Hematopoietic multipotent progenitor cell treated with erythropoietin and hydrocortisone succinate and interleukin-3 and kit ligand, for 15 days (in vitro differentiated cells): ENCODE measurements around the gene POC1A.

Experiments used
- DNase-seq: peaks from one replicate; pipeline ENCODE4 v3.0.0-alpha.2; 2015; ENCODE audit warnings: low spot score

The POC1A gene

DNA sequence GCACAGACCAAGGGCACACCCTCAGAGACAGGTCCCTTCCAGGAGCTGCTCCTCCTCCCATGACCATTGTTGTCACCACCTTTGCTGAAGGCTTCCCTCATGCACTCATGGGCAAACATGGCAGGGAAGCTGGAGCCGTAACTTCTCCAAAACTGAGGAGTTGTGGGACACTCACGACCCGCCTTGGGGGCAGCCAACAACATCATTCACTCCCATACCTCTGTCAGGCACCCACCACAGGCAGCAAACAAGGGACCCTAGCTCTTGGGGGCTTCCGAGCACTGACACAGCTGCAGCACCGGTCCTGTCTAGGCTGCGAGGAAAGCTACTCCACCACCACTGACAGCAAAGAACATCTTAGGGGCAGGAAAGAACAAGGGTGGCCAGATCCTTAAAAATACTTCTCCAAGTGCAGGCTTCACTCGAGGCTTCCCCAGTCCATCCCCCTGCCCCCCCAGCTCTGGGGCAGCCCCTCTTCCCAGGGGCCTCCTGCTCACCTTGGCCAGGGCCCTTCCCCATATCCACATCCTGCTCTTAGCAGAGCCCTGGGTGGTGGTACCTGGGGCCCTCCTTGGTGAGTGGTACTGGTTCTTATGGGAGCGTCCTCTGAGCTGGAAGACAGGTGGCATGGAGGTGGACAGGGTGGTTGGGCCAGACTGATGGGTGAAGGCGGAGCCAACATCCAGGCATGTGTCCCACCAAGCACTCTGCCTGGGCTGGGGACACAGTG is 69.8 kb downstream of the POC1A start:
- no peak for DNase-seq

DNA sequence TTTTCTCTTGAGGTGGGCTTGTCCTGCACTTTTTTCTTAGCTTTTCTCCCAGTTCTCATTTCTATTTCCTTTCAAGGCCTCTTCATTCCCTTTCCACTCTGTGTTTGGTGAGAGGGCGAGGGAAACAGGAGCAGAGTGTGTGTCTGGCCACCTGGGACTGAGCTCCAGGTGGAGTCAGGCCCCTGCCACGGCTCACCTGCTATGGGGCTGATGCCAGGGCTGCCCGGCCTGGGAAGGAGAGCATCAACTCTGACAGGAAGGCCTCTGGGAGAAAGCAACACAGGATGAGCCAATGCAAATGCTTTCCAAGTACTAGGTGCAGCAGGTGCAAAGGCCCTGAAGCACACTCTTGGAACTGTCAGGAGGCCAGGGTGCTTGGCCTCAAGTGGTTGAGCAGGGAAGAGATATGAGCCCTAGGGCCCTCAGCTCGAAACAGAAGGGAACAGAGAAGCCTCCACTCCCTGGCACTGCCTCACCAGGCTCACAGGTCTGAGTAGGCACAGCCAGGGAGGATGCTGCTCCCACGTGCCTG is 70.6 kb downstream of the POC1A start:
- DNase-seq, result no peak

DNA sequence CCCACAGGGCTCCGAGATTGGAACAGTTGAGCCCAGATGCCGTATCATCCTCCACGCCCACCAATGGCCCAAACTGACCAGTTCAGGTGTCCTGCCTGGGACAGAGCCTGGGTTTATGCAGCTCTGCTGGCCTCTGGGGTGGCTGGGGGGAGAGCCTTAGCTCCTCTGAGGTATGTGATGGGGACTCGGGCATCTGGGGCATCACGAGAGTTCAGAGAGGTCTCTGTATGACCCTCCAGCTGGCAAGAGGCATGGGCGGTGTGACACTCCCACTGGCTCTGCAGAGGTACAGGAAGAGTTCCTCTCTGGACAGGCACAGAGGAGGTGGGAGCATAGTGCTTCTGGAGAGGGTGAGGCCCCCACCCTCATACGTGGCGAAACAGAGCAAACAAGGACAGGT is 71.3 kb downstream of the POC1A start:
- no peak for DNase-seq

DNA sequence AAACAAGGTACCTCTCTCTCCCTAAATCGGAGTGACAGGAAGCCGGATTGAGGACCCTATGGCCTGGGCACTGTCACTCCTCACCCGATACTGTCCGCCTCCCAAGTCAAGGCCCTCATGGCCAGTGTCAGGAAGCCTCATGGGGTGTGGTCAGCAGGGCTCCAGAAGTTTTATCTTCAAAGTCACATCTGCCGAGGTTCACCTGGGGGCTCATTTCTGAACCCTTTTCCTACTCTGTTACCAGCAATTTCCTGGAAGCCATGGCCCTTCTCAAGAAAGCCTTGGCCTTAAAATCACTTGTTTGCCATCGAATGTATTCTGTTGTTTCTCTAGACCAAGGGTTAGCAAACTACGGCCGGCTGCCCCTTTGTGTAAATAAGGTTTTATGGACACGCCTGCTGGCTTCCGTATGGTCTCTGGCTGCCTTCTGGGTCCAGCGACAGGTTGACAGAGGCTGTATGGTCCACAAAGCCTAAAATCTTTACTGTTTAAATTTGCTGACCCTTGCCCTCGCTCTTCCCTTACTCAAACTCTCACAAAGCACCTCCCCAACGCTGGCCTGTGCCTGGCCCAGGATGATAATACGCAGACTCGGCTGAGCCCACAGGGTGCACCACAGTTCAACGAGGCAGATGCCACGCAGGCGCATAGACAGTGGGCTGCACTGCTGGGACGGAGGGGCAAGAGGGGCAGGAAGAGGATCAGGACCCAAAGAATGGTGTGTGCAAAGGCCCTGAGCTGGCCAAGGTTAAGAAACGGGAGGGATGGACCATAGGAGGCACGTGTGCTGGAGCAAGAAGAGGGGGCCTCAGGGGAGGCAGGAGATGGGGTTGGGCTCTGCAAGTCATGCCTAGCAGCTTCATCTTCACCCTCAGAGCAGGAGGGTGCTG is 73.1 kb downstream of the POC1A start:
- peak; percentile 7 for DNase-seq

DNA sequence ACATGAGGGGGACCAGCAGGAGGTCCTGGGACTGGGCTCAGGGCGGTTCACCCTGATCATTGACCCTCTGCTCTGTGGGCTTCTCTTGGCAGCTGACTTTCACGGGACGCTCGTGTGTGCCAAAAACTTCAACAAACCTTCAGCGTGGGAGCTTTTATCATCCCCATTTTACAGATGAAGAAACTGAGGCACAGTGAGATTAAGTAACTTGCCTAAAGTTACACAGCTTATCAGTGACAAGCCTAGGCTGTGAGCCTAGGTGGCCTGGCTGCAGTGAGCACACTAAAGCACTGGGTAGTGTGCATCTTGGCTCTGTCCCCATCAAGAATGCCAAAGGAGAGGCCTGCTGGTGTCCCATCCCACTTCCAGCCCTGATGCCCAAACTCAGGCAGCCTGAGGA is 74.3 kb downstream of the POC1A start:
- no peak for DNase-seq

DNA sequence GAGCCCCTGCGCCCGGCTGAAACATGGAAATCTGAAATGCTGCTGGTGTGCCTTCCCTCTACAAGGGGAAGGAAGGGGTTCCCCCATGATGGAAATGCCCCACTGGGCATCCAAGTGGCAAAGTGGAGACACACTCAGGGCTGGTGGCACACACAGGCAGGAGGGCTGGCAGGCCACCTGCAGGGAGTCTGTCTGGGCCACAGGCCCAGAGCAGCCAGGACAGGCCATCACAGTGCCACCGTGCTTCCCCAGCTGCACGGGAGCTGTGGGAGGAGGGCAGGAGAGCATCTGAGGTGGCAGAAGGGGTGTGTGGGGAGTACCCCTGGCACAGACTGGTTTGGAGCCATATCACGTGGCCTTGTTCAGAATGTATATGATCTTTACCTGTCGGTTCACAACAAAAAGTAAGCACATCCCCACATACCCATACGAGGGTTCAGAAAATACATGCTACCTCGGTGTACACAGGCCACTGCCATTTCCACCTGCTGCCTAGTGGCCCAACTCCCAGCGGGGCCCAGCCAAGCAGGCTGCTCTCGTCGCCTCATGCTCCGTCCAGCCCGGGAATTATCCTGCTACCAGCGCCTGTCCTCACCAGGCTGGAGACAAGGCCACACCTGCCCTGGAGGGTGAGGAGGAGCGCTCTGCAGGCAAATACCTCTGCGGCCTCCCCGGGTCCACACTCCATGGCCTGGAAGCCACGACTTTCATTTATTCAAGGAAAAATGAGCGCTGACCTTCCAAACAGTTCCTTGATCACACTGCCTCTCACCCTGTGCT is 75.3 kb downstream of the POC1A start:
- no peak for DNase-seq

DNA sequence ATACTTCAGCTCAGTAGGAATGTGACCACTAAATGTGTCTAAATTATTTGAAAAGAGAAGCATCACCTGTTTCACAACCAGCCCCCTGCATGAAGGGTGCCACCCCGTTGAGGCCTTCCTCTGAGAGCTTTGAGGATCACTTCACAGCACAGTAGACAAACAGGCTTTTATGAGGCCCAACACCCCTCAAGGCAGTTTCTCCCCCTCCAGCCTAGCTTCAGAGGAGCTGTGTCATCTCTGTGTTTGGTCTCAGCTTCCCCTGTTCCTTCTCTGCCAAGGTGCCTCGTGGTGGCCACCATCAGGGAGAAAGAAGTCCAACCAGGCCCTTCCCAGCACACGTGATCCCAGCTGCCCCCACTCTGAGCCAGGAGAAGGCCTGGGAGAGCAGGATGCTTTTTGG is 76.3 kb downstream of the POC1A start:
- no peak for DNase-seq

DNA sequence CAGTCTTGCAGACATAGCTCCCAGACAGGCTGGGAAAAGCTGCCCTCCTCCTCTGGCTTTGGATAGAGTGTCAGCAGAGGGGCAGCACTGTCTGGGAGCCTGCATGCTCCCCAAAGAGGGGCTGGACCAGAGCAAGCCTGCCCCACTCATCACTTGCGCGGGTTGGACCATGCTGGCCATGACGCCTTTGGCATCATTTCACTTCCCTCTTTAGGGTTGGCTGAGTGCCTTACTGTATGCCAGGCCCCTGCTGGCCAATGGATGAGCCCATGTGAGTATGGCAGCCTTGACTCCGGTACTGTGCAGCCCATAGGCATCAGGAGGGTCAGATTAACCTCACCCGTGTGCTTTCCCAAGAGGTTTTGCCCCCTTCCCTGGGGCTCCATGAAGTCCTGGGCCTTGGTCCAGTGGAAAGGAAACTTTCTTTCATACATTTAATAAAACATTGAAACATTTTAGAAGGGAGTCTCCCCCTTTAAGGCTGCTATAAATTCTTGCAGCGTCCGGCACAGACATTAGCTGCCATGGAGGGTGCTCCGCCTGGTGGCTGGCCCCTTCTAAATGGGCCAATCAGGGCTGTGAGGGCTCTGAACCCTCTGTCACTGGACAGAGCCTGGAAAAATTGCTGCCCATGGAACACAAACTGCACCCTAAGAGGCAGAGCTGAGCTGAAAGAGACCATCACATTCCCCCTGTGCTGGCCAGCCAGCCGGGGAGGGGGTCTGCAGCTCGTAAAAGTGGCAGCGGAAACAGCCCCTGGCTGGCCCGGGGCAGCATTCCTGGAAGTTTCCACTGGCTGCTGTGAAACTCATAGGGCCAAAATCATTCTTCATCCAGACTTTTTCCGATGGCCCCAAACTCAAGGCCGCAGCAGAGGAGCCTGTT is 77.1 kb downstream of the POC1A start:
- no peak for DNase-seq

DNA sequence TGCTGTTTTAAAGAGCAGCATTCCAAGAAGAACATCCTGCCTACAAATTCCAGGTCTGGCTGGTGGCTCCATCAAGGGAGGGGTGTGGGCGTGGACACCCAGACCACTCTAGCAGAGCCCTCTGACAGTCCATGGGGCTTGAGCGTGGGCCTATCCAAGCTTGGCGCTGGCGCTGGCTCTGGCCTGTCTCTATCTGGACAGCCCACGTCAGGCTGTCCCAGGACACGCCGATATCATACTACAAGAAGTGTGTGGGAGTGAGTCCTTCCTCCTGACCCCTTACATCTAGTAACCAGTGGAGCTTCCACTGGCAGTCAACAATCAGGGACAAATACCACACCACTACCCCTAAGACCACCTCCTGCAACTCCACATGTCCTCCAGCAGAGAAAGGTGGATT is 80.7 kb downstream of the POC1A start:
- DNase-seq, result no peak

DNA sequence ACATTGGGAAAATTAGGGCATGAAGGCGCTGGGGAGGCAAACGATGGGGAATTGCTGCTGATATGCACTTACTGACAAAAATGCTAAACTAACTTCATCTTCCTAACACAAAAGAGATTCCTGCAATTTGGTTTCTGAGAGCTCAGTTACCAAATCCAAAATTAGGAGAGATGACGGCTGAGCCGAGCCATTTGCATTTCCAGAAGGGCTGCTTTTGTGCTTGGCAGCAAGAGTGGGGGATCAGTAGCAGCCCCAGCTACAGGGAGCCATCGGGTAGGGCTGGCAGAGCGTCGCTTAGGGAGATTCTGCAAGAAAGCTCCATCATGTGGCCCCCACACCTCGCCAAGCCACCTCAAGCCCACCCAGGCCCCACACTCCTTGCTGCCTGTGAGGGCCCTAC is 81.8 kb downstream of the POC1A start:
- DNase-seq, result no peak

DNA sequence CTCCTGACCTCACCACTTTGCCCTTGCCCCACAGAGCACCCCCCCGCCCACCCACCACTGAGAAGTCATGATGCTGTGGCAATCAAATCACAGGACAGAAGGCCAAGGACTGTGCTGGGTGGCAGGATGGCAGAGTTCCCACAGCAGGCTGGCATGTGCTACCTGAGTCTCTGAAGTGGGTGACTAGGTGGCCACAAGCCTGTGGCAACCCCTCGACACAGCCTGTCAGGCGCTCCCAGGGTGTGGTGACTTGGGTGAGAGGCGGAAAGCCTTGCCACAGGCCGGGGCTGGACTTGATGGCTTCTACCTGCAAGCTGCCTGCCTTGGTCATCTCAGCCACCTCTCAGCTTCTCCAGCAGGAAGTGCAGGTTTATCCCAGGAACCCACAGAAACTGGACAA is 82.2 kb downstream of the POC1A start:
- DNase-seq, result no peak

DNA sequence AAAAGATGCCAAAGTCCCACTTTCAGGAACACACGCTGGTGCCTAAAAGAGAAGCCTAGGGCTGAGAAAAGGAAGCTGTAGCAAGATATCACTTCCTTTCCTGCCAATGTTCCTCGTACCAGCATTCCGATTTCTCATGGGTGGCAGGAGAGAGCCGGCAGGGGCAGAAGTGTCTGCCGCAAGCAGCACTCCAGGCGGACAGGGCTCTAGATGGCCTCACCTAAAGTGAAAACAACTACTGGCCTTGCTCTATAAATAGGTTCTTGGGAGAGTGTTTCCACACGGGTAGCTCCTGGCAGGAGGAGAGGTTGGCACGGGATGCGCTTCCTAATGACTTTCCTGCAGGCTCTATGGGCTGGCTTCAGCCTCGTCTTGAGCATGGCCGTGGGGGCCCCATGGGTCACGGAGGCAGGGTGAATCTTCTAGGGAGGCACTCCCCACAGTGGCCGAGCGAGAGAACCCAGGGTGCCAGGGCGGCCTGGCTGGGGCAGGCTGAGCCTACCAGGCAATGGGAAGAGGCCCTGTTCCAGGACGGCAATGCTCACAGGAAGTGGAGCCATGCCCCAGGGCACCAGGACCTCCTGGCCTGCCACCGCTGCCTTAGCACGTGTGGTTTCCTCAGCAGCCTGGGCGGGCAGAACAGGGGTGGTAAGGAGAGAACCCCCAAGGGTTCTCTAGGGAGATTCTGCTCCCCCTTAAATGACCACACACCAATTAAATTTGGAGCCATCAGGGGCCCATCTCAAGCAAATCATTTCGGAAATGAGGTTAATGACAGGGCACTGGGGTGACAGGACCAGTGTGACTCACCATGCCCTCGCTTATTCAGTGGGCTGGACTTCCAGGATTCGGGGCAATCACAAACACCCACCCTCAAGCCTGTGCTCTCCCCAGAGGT is 83.2 kb downstream of the POC1A start:
- DNase-seq, result no peak

DNA sequence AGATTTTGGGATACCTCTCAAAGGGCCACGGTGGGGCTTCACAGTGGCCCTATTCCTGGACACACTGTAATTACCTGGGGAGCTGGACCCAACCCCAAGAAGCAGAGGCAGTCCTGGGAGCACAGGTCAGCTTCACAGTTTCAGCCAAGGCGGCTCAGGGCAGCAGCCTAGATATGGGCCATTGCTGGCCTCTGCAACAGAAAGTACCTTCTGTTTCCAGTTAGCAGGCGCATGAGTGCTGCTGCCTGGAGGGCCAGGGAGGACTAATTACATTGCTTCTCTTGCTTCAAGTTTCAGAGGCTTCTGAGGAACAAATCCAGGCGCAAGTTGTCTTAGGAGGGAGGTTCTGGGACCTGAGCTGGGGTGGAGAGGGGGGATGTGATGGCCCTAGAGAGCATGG is 84.4 kb downstream of the POC1A start:
- no peak for DNase-seq

DNA sequence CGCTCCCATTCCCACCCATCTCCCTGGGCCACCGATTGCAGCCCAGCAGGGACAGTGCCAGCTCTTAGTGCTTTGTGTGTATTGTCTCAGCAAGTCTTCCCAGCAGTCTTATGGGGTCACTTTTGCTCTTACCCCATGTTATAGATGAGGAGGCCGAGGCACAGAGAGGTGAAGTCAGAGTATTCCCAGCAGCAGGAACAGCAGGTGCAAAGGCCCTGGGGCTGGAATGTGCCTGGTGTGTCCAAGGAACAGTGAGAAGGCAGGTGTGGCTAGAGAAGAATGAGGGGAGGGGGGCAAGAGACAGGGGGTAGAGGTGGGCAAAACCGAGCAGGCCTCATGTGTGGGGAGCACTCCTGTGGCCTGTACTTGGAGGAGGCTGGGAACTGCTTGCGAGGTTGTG is 85.1 kb downstream of the POC1A start:
- DNase-seq, result no peak

DNA sequence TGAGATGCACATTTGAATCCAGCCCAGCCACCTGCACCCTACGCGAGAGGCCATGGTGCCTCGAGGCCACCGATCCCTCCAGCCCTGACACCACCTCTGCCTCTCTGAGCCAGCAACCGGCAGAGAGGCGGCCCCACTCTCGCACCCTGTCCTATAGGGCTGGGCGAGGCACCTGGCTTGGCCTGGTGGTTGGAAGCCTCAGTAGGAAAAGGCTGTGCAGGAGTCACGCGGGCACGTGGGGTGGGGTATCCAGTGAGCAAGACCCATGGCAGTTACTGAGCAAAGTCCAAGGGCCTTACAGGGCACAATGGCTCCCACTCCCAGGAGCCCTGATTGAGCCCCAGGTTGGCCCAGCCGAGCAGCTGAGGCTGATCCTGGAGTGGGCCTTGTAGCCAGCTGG is 85.5 kb downstream of the POC1A start:
- DNase-seq, result no peak

DNA sequence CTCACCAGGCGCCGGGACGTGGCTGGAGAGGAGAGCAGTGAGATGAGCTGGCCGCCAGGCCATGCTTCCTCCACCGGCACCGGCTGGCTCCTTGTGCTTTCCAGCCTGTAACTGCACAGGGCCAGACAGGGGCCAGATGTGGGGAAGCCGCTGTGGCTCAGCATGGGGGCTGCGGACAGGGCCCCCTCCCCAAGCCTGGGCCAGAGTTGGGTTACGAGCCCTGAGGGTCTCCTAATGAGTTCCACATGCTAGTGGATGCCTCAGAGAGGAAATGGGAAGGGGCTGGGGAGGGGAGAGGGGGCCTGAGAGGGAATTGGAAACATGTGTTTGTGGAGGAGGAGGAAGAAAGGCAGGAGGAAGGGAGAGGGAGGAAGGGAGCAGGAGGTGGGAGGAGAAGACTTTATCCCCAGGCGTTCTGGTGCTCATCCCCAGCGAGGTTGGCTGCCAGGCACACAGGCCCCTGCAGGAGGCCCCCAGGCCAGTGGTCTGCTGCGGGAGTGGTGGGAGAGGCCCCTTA is 86.1 kb downstream of the POC1A start:
- DNase-seq, result no peak

DNA sequence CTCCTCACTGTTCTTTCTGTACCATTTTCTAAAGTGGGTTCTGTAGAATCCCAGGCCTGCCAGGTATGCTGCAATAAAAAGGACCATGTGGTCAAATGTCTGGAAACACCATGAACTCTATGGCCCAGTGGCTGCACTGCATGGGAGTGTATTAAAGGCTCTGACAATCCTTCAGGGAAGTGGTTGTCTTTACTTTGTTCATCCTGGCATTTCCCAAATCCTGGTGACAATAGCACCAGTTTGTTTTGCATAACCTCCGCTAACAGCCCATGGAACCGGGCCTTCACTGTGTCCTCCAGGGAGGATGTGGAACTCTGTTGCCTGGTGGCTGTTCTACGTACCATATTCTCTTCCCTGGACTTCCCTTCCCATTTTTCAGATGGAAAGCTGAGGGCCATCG is 86.7 kb downstream of the POC1A start:
- no peak for DNase-seq

DNA sequence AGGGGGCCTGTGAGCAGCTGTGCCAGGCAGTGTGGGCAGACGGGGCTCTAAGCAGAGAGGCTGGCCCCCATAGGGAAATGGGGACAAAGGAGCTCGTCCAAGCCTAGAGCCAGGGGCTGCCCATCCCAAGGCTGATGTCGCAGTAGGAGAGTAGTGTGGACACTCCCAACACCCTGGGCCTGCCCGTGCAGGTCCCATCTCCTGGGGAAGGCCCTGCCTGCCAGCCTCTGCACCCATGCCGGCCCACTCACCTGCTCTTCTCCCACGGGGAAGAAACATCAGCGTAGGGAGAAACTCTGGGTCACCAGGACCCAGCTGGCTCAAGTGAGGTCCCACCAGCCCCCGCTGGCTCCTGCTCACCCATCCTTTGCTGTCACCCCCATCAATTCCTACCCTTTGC is 87.2 kb downstream of the POC1A start:
- DNase-seq, result no peak

DNA sequence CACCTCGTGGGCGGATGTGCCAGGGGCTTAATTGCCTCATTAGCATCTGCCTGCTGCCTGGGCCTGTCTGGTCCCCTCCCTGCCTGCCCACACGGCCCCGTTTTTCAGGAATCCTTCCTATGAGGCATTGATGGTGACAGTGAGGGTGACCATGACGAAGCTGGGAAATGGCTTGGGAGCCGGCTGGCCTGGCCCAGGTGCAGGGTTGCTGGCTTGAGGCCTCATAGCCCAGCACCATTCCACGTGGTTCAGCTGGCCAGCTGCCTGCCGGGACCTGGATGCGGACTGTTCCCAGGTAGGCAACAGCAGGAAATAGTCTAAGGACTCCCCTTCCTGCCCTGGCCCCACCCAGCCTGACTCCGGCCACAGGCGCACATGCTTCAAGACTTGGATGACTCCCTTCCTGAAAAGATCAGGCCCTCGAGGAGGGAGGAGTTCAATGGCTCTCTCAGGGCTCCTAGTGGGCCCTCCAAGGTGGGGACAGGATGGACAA is 88.9 kb downstream of the POC1A start:
- no peak for DNase-seq

DNA sequence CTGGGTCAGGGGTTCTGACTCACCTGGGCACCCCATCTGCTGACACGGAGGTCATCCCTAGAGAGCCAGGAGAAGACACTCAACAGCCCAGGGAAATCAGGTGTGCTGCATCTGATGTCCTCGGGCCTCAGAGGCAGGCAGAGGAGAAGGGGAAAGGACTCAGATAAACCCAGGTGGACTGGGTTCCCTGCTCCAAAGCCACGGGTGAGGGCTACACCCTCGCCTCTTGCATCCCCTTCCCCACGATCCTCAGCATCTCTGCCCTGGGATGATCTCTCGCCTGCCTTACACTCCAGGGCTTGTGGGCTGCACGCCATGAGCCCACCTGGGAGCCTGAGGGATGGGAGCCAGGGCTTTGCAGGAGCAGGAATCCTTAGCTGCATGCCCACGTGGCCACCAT is 89.7 kb downstream of the POC1A start:
- DNase-seq, result no peak
